HG03460 (cell line): ENCODE measurements around the gene WDR70.
"Not testable (repeated sequence)": the region's sequence is repeated elsewhere in the genome, so short reads cannot be mapped to it uniquely, and the experiment has no call there.

Experiments used
- ATAC-seq: cut with Tn5 transposase; IDR thresholded peaks from one replicate; pipeline ENCODE4 v1.9.1; 2021; ENCODE audit not compliant: unreplicated experiment

WDR70 gene

GRCh38 chr5:37787742-37788141 is 408.6 kb downstream of the WDR70 start:
- ATAC-seq: no peak

DNA sequence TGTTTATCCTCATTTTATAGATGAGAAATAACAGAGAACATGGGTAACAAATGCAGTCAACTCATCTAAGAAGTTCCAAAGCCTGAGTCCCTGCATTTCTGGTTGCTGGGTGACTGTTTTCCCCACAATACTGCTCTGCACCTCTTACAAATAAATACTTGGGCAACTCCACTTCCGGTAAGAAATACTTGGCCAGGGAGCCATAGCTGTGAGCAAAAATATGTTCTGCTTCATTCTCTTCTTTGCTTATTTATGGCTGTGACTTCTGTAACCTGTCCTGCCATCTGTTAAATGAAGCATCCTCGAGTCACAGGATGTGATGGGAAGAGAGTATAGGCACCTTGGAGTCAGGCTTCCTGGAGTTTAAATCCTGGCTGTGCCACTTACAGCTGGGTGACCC is 410.9 kb downstream of the WDR70 start:
- no peak for ATAC-seq

DNA sequence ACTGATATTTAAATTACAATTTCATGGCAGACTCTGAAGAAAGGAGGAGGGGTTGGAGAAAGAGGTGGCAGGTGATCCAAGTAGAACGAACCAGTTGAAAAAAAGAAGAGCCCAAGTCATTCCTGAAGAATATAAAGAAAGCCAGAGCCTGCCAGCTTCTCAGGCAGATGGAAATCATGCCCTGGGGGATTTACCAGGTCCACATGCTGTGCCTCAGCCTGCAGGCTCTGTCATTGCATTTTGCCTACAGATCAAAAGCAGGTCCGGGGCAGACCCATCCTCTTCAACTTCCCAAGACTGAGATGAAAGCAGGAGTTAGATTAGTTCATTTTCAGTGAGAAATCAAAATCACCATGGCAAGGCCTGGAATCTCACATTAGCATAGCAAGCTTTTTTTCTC is 412.2 kb downstream of the WDR70 start:
- no peak for ATAC-seq

- no peak for ATAC-seq
These were observed 414.0 kb downstream of the WDR70 start for GRCh38 chr5:37792975-37793631.

DNA sequence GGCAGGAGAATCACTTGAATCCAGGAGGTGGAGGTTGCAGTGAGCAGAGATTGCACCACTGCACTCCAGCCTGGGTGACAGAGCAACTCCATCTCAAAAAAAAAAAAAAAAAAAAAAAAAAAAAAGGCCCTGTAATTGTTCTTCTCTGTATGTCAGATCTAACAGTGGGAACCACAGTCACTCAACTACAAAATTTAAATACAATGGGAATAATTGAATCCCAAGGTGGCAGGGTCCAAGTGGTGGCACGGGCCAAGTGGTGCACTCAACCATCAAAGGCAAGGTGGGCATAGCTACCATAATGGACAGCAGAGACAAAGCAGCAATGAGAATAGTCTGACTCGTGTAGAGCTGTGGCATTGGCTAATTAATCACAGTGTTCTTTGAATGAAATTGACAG is 416.2 kb downstream of the WDR70 start:
- ATAC-seq: not testable (repeated sequence)

- ATAC-seq: not testable (repeated sequence)
These were observed 417.3 kb downstream of the WDR70 start for GRCh38 chr5:37796435-37796834.

DNA sequence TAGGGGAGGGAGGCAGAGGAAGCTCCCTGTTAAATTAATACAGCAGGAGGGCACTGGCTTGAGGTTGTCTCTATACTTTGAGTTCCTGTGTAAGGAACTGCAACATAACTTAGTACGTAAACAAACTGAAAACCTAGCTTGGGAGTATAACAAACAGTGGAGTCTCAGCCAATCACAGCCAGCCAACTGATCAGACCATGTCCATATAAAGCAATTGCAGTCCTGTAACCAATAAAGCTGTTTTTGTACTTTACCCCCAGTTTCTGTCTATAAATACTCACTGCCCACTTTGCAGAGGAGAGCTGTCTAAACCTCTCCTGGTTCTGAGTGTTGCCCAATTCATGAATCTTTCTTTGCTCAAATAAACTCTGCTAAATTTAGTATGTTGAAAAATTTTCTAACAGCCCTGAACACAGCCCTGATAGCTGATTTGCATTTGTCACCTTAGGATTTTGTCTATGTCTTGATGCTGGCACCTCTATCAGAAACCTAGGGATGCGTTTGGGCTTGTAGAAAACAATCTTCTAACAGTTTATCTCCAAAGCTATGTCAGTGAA is 420.8 kb downstream of the WDR70 start:
- ATAC-seq: peak; percentile 52

- ATAC-seq: no peak
These were observed 422.4 kb downstream of the WDR70 start for GRCh38 chr5:37801521-37801920.
